Stimulated activated CD4-positive, alpha-beta T cell treated with anti-CD3 and anti-CD28 coated beads, Interleukin-12 subunit alpha, Interleukin-12 subunit beta, amount 100 ng/mL, for 48 hours (primary cell): ENCODE data around the gene PCGF2.

Experiments
- DNase-seq, 3 donors: peaks; one replicate each; pipeline ENCODE4 v3.0.0-alpha.2; 2020; ENCODE audit warnings: low read depth in 2 of 3, low spot score in 1 of 3

Gene PCGF2

GRCh38 chr17:38704606-38705522, 43.3 kb downstream of the PCGF2 start, which contains the start of gene MLLT6:
Gene MLLT6 (plus strand): TSS chr17:38705273. CDS start chr17:38705633, 360 bp downstream.
- peak in 1 of 3 donors; percentile 66 for DNase-seq

- peak; percentile 75 to 86 (median 84) for DNase-seq
Observed at GRCh38 chr17:38703742-38704605, 44.2 kb downstream of the PCGF2 start.

- DNase-seq, result peak in 1 of 3 donors; percentile 34
Observed at GRCh38 chr17:38702916-38703741, 45.0 kb downstream of the PCGF2 start.

GRCh38 chr17:38702166-38702915, 45.8 kb downstream of the PCGF2 start:
- peak; percentile 70 to 79 (median 71) for DNase-seq

GRCh38 chr17:38701504-38702165, 46.5 kb downstream of the PCGF2 start:
- peak; percentile 79 to 91 (median 88) for DNase-seq

GRCh38 chr17:38698760-38699159, 49.4 kb downstream of the PCGF2 start:
- DNase-seq, result no peak

- no peak for DNase-seq
Observed at GRCh38 chr17:38697061-38697820, 50.9 kb downstream of the PCGF2 start.

GRCh38 chr17:38693700-38694329, 54.3 kb downstream of the PCGF2 start:
- DNase-seq, result no peak

GRCh38 chr17:38691154-38691553, 57.0 kb downstream of the PCGF2 start:
- no peak for DNase-seq

- DNase-seq, result no peak
Observed at GRCh38 chr17:38690386-38690785, 57.8 kb downstream of the PCGF2 start.

- DNase-seq, result no peak
Observed at GRCh38 chr17:38687286-38687685, 60.9 kb downstream of the PCGF2 start.

GRCh38 chr17:38685491-38685890, 62.6 kb downstream of the PCGF2 start:
- no peak for DNase-seq
